ENCODE data around the gene RFTN1. TPM values are rescaled to one million over a fixed set of nuclear protein-coding genes. Genes with fewer than 3 reads are reported as not detected.

Gene RFTN1
- total RNA-seq, 6 experiments from 2014 or later = 15.1 to 36.0 (median 19.8) TPM

- DNase-seq (no peak), ATAC-seq (no peak)
- 80% methylated on average over 4 of the region's 4 CpGs for WGBS (ENCODE audit: insufficient coverage, low coverage, low lambda C conversion rate, missing lambda C conversion rate)
- H3K9me3 ChIP-seq = no peaks in the 10 kb centered on the region
- TF ChIP-seq CTCF (IDR thresholded peaks at IDR 0.05) = no peak
- no peak for TF ChIP-seq POLR2A (IDR thresholded peaks at IDR 0.05)
- H3K27me3 ChIP-seq = no peaks in the 10 kb centered on the region
- H3K4me3 ChIP-seq = no peak overlapping the region
- intact Hi-C loops (cut with DNase I) = no loop called here
- H3K4me1 ChIP-seq = peaks cover 0 to 19% (median 2%) of the 10 kb centered on the region in 4 donors
- H3K36me3 ChIP-seq = no peaks in the 10 kb centered on the region
- H3K27ac ChIP-seq = no peak overlapping the region
These were observed 25.0 kb upstream of the RFTN1 start for GRCh38 chr3:16538507-16538906.

- Histone ChIP-seq H3K9me3 (no peaks in the 10 kb centered on the region), H3K4me1 (peaks cover 0 to 23% (median 2%) of the 10 kb centered on the region in 4 donors), H3K36me3 (no peaks in the 10 kb centered on the region), H3K4me3 (no peak overlapping the region), H3K27me3 (no peaks in the 10 kb centered on the region), H3K27ac (no peak overlapping the region)
- ATAC-seq (no peak), DNase-seq (no peak)
- WGBS (ENCODE audit: insufficient coverage, low coverage, low lambda C conversion rate, missing lambda C conversion rate) = 83% methylated on average over 3 of the region's 3 CpGs
- intact Hi-C loops (cut with DNase I) = no loop called here
- TF ChIP-seq CTCF (IDR thresholded peaks at IDR 0.05) (no peak), POLR2A (IDR thresholded peaks at IDR 0.05) (no peak)
These were observed 23.5 kb upstream of the RFTN1 start for GRCh38 chr3:16536996-16537395.

- Histone ChIP-seq H3K4me1 (peaks cover 0 to 23% (median 2%) of the 10 kb centered on the region in 4 donors), H3K27ac (no peak overlapping the region), H3K27me3 (no peaks in the 10 kb centered on the region), H3K9me3 (no peaks in the 10 kb centered on the region), H3K36me3 (no peaks in the 10 kb centered on the region), H3K4me3 (no peak overlapping the region)
- intact Hi-C loops (cut with DNase I) = no loop called here
- DNase-seq = no peak
- 96% methylated on average over 4 of the region's 4 CpGs for WGBS (ENCODE audit: insufficient coverage, low coverage, low lambda C conversion rate, missing lambda C conversion rate)
- no peak for ATAC-seq
- TF ChIP-seq POLR2A (IDR thresholded peaks at IDR 0.05) (no peak), CTCF (IDR thresholded peaks at IDR 0.05) (no peak)
These were observed 22.8 kb upstream of the RFTN1 start for GRCh38 chr3:16536344-16536663.

- WGBS (ENCODE audit: insufficient coverage, low coverage, low lambda C conversion rate, missing lambda C conversion rate) = 51% methylated on average over 8 of the region's 8 CpGs
- Histone ChIP-seq H3K27me3 (no peaks in the 10 kb centered on the region), H3K4me3 (no peak overlapping the region), H3K4me1 (peaks cover 0 to 23% (median 2%) of the 10 kb centered on the region in 4 donors), H3K36me3 (no peaks in the 10 kb centered on the region), H3K27ac (peak overlapping the region in 1 of 3 donors; percentile 41), H3K9me3 (no peaks in the 10 kb centered on the region)
- intact Hi-C loops (cut with DNase I) = no loop called here
- no peak for TF ChIP-seq POLR2A (IDR thresholded peaks at IDR 0.05)
- TF ChIP-seq CTCF (IDR thresholded peaks at IDR 0.05) = no peak
- DNase-seq (no peak), ATAC-seq (peak in 2 of 4 donors; percentile 71 to 73)
These were observed 21.3 kb upstream of the RFTN1 start for GRCh38 chr3:16534640-16535262.
